Immature natural killer cell (primary cell): ENCODE results near the gene OR4D10. TPM values are rescaled to one million over a fixed set of nuclear protein-coding genes. Genes with fewer than 3 reads are reported as not detected.
"Not testable (repeated sequence)": the region's sequence is repeated elsewhere in the genome, so short reads cannot be mapped to it uniquely, and the experiment has no call there.

Experiments used
- DNase-seq, 3 donors: peaks; one replicate each; pipeline ENCODE4 v3.0.0; 2022; ENCODE audit warnings: mixed read lengths in 1 of 3
- H3K27ac Mint-ChIP-seq, 6 donors: one replicate each; pipeline ENCODE4 v1.8.0; 2020; ENCODE audit warnings: mixed read lengths in 6 of 6, mild to moderate bottlenecking in 5 of 6, inconsistent platforms in 4 of 6, moderate library complexity in 3 of 6
- H3K27me3 Mint-ChIP-seq, 3 donors: one replicate each; pipeline ENCODE4 v1.8.0; 2020 to 2021; ENCODE audit warnings: low read depth in 3 of 3, mild to moderate bottlenecking in 3 of 3, mixed read lengths in 3 of 3, moderate library complexity in 3 of 3, inconsistent platforms in 1 of 3
- H3K36me3 Mint-ChIP-seq, 3 donors: one replicate each; pipeline ENCODE4 v1.8.0; 2020; ENCODE audit warnings: mixed read lengths in 3 of 3, inconsistent platforms in 2 of 3, mild to moderate bottlenecking in 2 of 3
- H3K4me1 Mint-ChIP-seq, 2 donors: one replicate each; pipeline ENCODE4 v1.8.0; 2020; ENCODE audit warnings: inconsistent platforms in 2 of 2, mild to moderate bottlenecking in 2 of 2, mixed read lengths in 2 of 2, moderate library complexity in 1 of 2
- H3K4me3 Mint-ChIP-seq, 5 donors: one replicate each; pipeline ENCODE4 v1.8.0; 2020; ENCODE audit warnings: mild to moderate bottlenecking in 5 of 5, mixed read lengths in 5 of 5, inconsistent platforms in 3 of 5, moderate library complexity in 3 of 5
- H3K9me3 Mint-ChIP-seq, 6 donors: one replicate each; pipeline ENCODE4 v1.8.0; 2020; ENCODE audit warnings: mild to moderate bottlenecking in 6 of 6, mixed read lengths in 6 of 6, inconsistent platforms in 4 of 6, moderate library complexity in 3 of 6
- polyA plus RNA-seq, 3 donors: library from polyadenylated mRNA; unstranded; fragments of 300-500 nt; fragmentation: Illumina TruSeq; gene quantifications; one replicate each; pipeline ENCODE4 v1.2.3, GENCODE V29; 2021

Gene OR4D10
- polyA plus RNA-seq, 3 donors from 2014 or later: not detected

GRCh38 chr11:59479906-59480305, 6.8 kb downstream of the OR4D10 start:
- Mint-ChIP-seq H3K4me1 (no peaks in the 10 kb centered on the region), H3K27me3 (peaks cover 4 to 10% (median 7%) of the 10 kb centered on the region in 3 donors), H3K36me3 (no peaks in the 10 kb centered on the region), H3K4me3 (no peak overlapping the region), H3K9me3 (no peaks in the 10 kb centered on the region), H3K27ac (no peak overlapping the region)
- no peak for DNase-seq

- Mint-ChIP-seq H3K4me3 (no peak overlapping the region), H3K27me3 (peaks cover 4 to 7% (median 7%) of the 10 kb centered on the region in 3 donors), H3K4me1 (no peaks in the 10 kb centered on the region), H3K36me3 (no peaks in the 10 kb centered on the region), H3K9me3 (no peaks in the 10 kb centered on the region), H3K27ac (no peak overlapping the region)
- no peak for DNase-seq
Observed at GRCh38 chr11:59480359-59480758, 7.2 kb downstream of the OR4D10 start.

- Mint-ChIP-seq H3K27me3 (peaks cover 2 to 12% (median 2%) of the 10 kb centered on the region in 3 donors), H3K4me3 (no peak overlapping the region), H3K27ac (no peak overlapping the region), H3K9me3 (peaks cover 0 to 1% (median 0%) of the 10 kb centered on the region in 6 donors), H3K36me3 (no peaks in the 10 kb centered on the region), H3K4me1 (no peaks in the 10 kb centered on the region)
- DNase-seq: no peak
Observed at GRCh38 chr11:59501931-59502330, 28.8 kb downstream of the OR4D10 start.

- no peak within 1 kb of the TSS for H3K4me3 Mint-ChIP-seq
- DNase-seq: no peak
- no peak within 1 kb of the TSS for H3K27ac Mint-ChIP-seq
- peaks cover 2 to 12% (median 2%) of the 10 kb centered on the region in 3 donors for H3K27me3 Mint-ChIP-seq
- H3K9me3 Mint-ChIP-seq: peaks cover 0 to 1% (median 0%) of the 10 kb centered on the region in 6 donors
- H3K4me1 Mint-ChIP-seq: no peaks in the 10 kb centered on the region
- no peaks in the 10 kb centered on the region for H3K36me3 Mint-ChIP-seq
Observed at GRCh38 chr11:59503276-59503675, 30.2 kb downstream of the OR4D10 start, which contains the start of gene OR4D11. Gene OR4D11, plus strand, starts transcription at chr11:59503576. Its CDS starts 0 bp downstream, at chr11:59503576.

- Mint-ChIP-seq H3K4me3 (no peak within 1 kb of the TSS), H3K27ac (no peak within 1 kb of the TSS), H3K4me1 (no peaks in the 10 kb centered on the region), H3K9me3 (no peaks in the 10 kb centered on the region), H3K36me3 (no peaks in the 10 kb centered on the region), H3K27me3 (peaks cover 0 to 8% (median 2%) of the 10 kb centered on the region in 3 donors)
- no peak for DNase-seq
Observed at GRCh38 chr11:59510941-59511589, 38.0 kb downstream of the OR4D10 start, which contains the start of gene OR4D9. Gene OR4D9, plus strand, starts transcription at chr11:59511539. Its CDS starts 3,374 bp downstream, at chr11:59514913.

GRCh38 chr11:59511675-59512074, 38.6 kb downstream of the OR4D10 start:
- H3K27ac Mint-ChIP-seq: no peak overlapping the region
- no peaks in the 10 kb centered on the region for H3K36me3 Mint-ChIP-seq
- H3K4me3 Mint-ChIP-seq: no peak overlapping the region
- DNase-seq: no peak
- no peaks in the 10 kb centered on the region for H3K9me3 Mint-ChIP-seq
- no peaks in the 10 kb centered on the region for H3K4me1 Mint-ChIP-seq
- peaks cover 0 to 8% (median 2%) of the 10 kb centered on the region in 3 donors for H3K27me3 Mint-ChIP-seq

GRCh38 chr11:59520139-59520538, 47.0 kb downstream of the OR4D10 start:
- not testable (repeated sequence) for H3K36me3 Mint-ChIP-seq, H3K27ac Mint-ChIP-seq, DNase-seq, H3K4me1 Mint-ChIP-seq, H3K4me3 Mint-ChIP-seq, H3K27me3 Mint-ChIP-seq, H3K9me3 Mint-ChIP-seq

GRCh38 chr11:59520741-59521140, 47.6 kb downstream of the OR4D10 start:
- no peak for DNase-seq
- Mint-ChIP-seq H3K9me3 (no peaks in the 10 kb centered on the region), H3K27ac (no peak overlapping the region), H3K27me3 (peaks cover 1 to 5% (median 2%) of the 10 kb centered on the region in 3 donors), H3K4me3 (no peak overlapping the region), H3K4me1 (no peaks in the 10 kb centered on the region), H3K36me3 (no peaks in the 10 kb centered on the region)

GRCh38 chr11:59523541-59523940, 50.4 kb downstream of the OR4D10 start:
- no peaks in the 10 kb centered on the region for H3K36me3 Mint-ChIP-seq
- H3K4me1 Mint-ChIP-seq: no peaks in the 10 kb centered on the region
- H3K4me3 Mint-ChIP-seq: no peak overlapping the region
- DNase-seq: no peak
- H3K27ac Mint-ChIP-seq: no peak overlapping the region
- no peaks in the 10 kb centered on the region for H3K9me3 Mint-ChIP-seq
- H3K27me3 Mint-ChIP-seq: peaks cover 1 to 5% (median 3%) of the 10 kb centered on the region in 3 donors

GRCh38 chr11:59528711-59529110, 55.6 kb downstream of the OR4D10 start:
- no peak for DNase-seq
- no peaks in the 10 kb centered on the region for H3K9me3 Mint-ChIP-seq
- H3K4me3 Mint-ChIP-seq: no peak overlapping the region
- no peaks in the 10 kb centered on the region for H3K36me3 Mint-ChIP-seq
- H3K4me1 Mint-ChIP-seq: peaks cover 6 to 9% of the 10 kb centered on the region in 2 donors
- peaks cover 1 to 4% (median 3%) of the 10 kb centered on the region in 3 donors for H3K27me3 Mint-ChIP-seq
- no peak overlapping the region for H3K27ac Mint-ChIP-seq

Other genes with a start within 250 kb of the OR4D10 start
- gene OR5AN1, start 114.4 kb upstream of the OR4D10 start, polyA plus RNA-seq: not detected
- gene OR5A2, start 46.9 kb upstream of the OR4D10 start, polyA plus RNA-seq: not detected
- gene OR5A1, start 36.8 kb upstream of the OR4D10 start, polyA plus RNA-seq: not detected
- gene OR4D6, start 16.4 kb upstream of the OR4D10 start, polyA plus RNA-seq: not detected
- not detected for gene OR4D11, start 30.3 kb downstream of the OR4D10 start, polyA plus RNA-seq
- gene OR4D9, start 38.2 kb downstream of the OR4D10 start, polyA plus RNA-seq: not detected
- 10 to 100 TPM; 14.7 to 22.2 (median 19.0) TPM for gene OSBP, start 142.5 kb downstream of the OR4D10 start, polyA plus RNA-seq
- 1 to 10 TPM; 2.2 to 6.2 (median 2.4) TPM for gene PATL1, start 195.7 kb downstream of the OR4D10 start, polyA plus RNA-seq
- not detected for gene OR10V1, start 240.5 kb downstream of the OR4D10 start, polyA plus RNA-seq